SH-SY5Y (cell line): ENCODE results near the gene CACHD1.
A peak's percentile ranks its signal among the peaks of the same experiment; 100 is the strongest.

Experiments used
- GATA2 ChIP-seq: IDR thresholded peaks from 2 replicates; pipeline ENCODE4 v1.6.1; 2011; ENCODE audit warnings: mild to moderate bottlenecking, low read depth, low read length
- GATA3 ChIP-seq: IDR thresholded peaks from 2 replicates; pipeline ENCODE4 v1.6.1; 2011; ENCODE audit warnings: low read depth, mild to moderate bottlenecking, low read length, moderate library complexity

Gene CACHD1

GRCh38 chr1:64624808-64625207 is 154.9 kb downstream of the CACHD1 start:
- TF ChIP-seq GATA3 (no peak), GATA2 (no peak)

- TF ChIP-seq GATA3 (no peak), GATA2 (no peak)
Observed at GRCh38 chr1:64630611-64631010, 160.7 kb downstream of the CACHD1 start.

GRCh38 chr1:64631346-64632034 is 161.6 kb downstream of the CACHD1 start:
- no peak for TF ChIP-seq GATA2
- no peak for TF ChIP-seq GATA3

GRCh38 chr1:64632936-64633335 is 163.0 kb downstream of the CACHD1 start:
- TF ChIP-seq GATA3 = no peak

GRCh38 chr1:64645735-64646134 is 175.8 kb downstream of the CACHD1 start:
- TF ChIP-seq GATA2 = no peak
- no peak for TF ChIP-seq GATA3

GRCh38 chr1:64650411-64650810 is 180.5 kb downstream of the CACHD1 start:
- TF ChIP-seq GATA2 = no peak
- no peak for TF ChIP-seq GATA3

- no peak for TF ChIP-seq GATA3
- no peak for TF ChIP-seq GATA2
Observed at GRCh38 chr1:64651841-64652240, 181.9 kb downstream of the CACHD1 start.

GRCh38 chr1:64653466-64653865 is 183.5 kb downstream of the CACHD1 start:
- no peak for TF ChIP-seq GATA3
- TF ChIP-seq GATA2 = no peak

GRCh38 chr1:64654519-64655341 is 184.8 kb downstream of the CACHD1 start:
- TF ChIP-seq GATA3 (no peak), GATA2 (no peak)

GRCh38 chr1:64655861-64656260 is 185.9 kb downstream of the CACHD1 start:
- TF ChIP-seq GATA3 = no peak
- TF ChIP-seq GATA2 = peak; percentile 72

GRCh38 chr1:64659478-64660138 is 189.7 kb downstream of the CACHD1 start:
- TF ChIP-seq GATA3 (no peak), GATA2 (no peak)

- TF ChIP-seq GATA2 (no peak), GATA3 (no peak)
Observed at GRCh38 chr1:64663668-64664067, 193.7 kb downstream of the CACHD1 start.

- TF ChIP-seq GATA2 = no peak
Observed at GRCh38 chr1:64664299-64664698, 194.4 kb downstream of the CACHD1 start.

GRCh38 chr1:64669098-64669675 is 199.3 kb downstream of the CACHD1 start:
- TF ChIP-seq GATA3 (no peak), GATA2 (no peak)

- TF ChIP-seq GATA3 = no peak
- TF ChIP-seq GATA2 = no peak
Observed at GRCh38 chr1:64675718-64676345, 205.9 kb downstream of the CACHD1 start.
